HUES6 (cell line): Measurements from ENCODE around the gene SNCB.

ENCODE experiments used
- H3K27ac ChIP-seq: 2 replicates; pipeline ENCODE4 v1.7.0; 2013; ENCODE audit warnings: low read depth, mild to moderate bottlenecking, low read length, inconsistent platforms
- H3K27me3 ChIP-seq: 2 replicates; pipeline ENCODE4 v1.6.1; 2013; ENCODE audit warnings: low read length; ENCODE audit not compliant: control insufficient read depth, insufficient read depth
- H3K36me3 ChIP-seq: 2 replicates; pipeline ENCODE4 v1.6.1; 2013; ENCODE audit warnings: low read length; ENCODE audit not compliant: control insufficient read depth, insufficient read depth
- H3K4me1 ChIP-seq: 2 replicates; pipeline ENCODE4 v1.6.1; 2013; ENCODE audit warnings: low read length; ENCODE audit not compliant: control insufficient read depth, insufficient read depth
- H3K4me3 ChIP-seq: 2 replicates; pipeline ENCODE4 v1.5.1; 2013; ENCODE audit warnings: low read depth, low read length
- H3K9ac ChIP-seq: one replicate; pipeline ENCODE4 v1.6.1; 2013; ENCODE audit warnings: mild to moderate bottlenecking, low read length
- H3K9me3 ChIP-seq: 2 replicates; pipeline ENCODE4 v1.6.1; 2013; ENCODE audit warnings: low read depth, low read length; ENCODE audit not compliant: control insufficient read depth, insufficient read depth

Gene SNCB

GRCh38 chr5:176659860-176660461, 29.6 kb upstream of the SNCB start:
- Histone ChIP-seq H3K4me1 (peaks cover 12% of the 10 kb centered on the region), H3K27ac (no peak overlapping the region), H3K27me3 (no peaks in the 10 kb centered on the region), H3K9ac (no peak overlapping the region), H3K36me3 (0 out of 2 replicates have a peak, but pooled peaks cover 5% of the 10 kb centered on the region), H3K4me3 (no peak overlapping the region), H3K9me3 (no peaks in the 10 kb centered on the region)

- Histone ChIP-seq H3K4me3 (no peak overlapping the region), H3K9me3 (no peaks in the 10 kb centered on the region), H3K4me1 (peaks cover 10% of the 10 kb centered on the region), H3K36me3 (peaks cover 5% of the 10 kb centered on the region; the same call in 1 of the 2 replicates), H3K9ac (no peak overlapping the region), H3K27me3 (no peaks in the 10 kb centered on the region), H3K27ac (no peak overlapping the region)
Measured at GRCh38 chr5:176659512-176659839, 29.1 kb upstream of the SNCB start.

GRCh38 chr5:176658817-176659511, 28.6 kb upstream of the SNCB start:
- Histone ChIP-seq H3K36me3 (peaks cover 5% of the 10 kb centered on the region; the same call in 1 of the 2 replicates), H3K9ac (no peak overlapping the region), H3K27me3 (no peaks in the 10 kb centered on the region), H3K4me3 (no peak overlapping the region), H3K27ac (no peak overlapping the region), H3K4me1 (peaks cover 5% of the 10 kb centered on the region), H3K9me3 (no peaks in the 10 kb centered on the region)

GRCh38 chr5:176658007-176658599, 27.8 kb upstream of the SNCB start:
- Histone ChIP-seq H3K27me3 (no peaks in the 10 kb centered on the region), H3K4me3 (no peak overlapping the region), H3K9me3 (no peaks in the 10 kb centered on the region), H3K27ac (no peak overlapping the region), H3K36me3 (peaks cover 12% of the 10 kb centered on the region), H3K4me1 (peaks cover 2% of the 10 kb centered on the region; the same call in 1 of the 2 replicates), H3K9ac (no peak overlapping the region)

GRCh38 chr5:176656467-176656990, 26.2 kb upstream of the SNCB start:
- Histone ChIP-seq H3K9ac (no peak overlapping the region), H3K27me3 (no peaks in the 10 kb centered on the region), H3K9me3 (no peaks in the 10 kb centered on the region), H3K27ac (no peak overlapping the region), H3K4me1 (peaks cover 2% of the 10 kb centered on the region; the same call in 1 of the 2 replicates), H3K36me3 (peaks cover 12% of the 10 kb centered on the region), H3K4me3 (no peak overlapping the region)

- Histone ChIP-seq H3K4me1 (peaks cover 9% of the 10 kb centered on the region; the same call in 1 of the 2 replicates), H3K27me3 (no peaks in the 10 kb centered on the region), H3K9me3 (no peaks in the 10 kb centered on the region), H3K27ac (no peak overlapping the region), H3K9ac (no peak overlapping the region), H3K4me3 (no peak overlapping the region), H3K36me3 (peaks cover 12% of the 10 kb centered on the region)
Measured at GRCh38 chr5:176654856-176655255, 24.5 kb upstream of the SNCB start.

GRCh38 chr5:176653401-176654385, 23.4 kb upstream of the SNCB start:
- Histone ChIP-seq H3K9ac (no peak overlapping the region), H3K4me3 (no peak overlapping the region), H3K27me3 (no peaks in the 10 kb centered on the region), H3K36me3 (peaks cover 12% of the 10 kb centered on the region), H3K9me3 (no peaks in the 10 kb centered on the region), H3K4me1 (peaks cover 9% of the 10 kb centered on the region; the same call in 1 of the 2 replicates), H3K27ac (no peak overlapping the region)

- Histone ChIP-seq H3K27ac (no peak overlapping the region), H3K4me3 (no peak overlapping the region), H3K4me1 (peaks cover 16% of the 10 kb centered on the region), H3K9ac (no peak overlapping the region), H3K9me3 (no peaks in the 10 kb centered on the region), H3K36me3 (peaks cover 12% of the 10 kb centered on the region), H3K27me3 (no peaks in the 10 kb centered on the region)
Measured at GRCh38 chr5:176652136-176652535, 21.8 kb upstream of the SNCB start.

GRCh38 chr5:176651472-176651980, 21.2 kb upstream of the SNCB start:
- no peak overlapping the region for H3K9ac ChIP-seq
- no peak overlapping the region for H3K27ac ChIP-seq
- H3K4me1 ChIP-seq = peaks cover 20% of the 10 kb centered on the region
- peaks cover 12% of the 10 kb centered on the region for H3K36me3 ChIP-seq
- no peak overlapping the region for H3K4me3 ChIP-seq
- H3K27me3 ChIP-seq = no peaks in the 10 kb centered on the region
- no peaks in the 10 kb centered on the region for H3K9me3 ChIP-seq

- H3K27me3 ChIP-seq = no peaks in the 10 kb centered on the region
- peaks cover 23% of the 10 kb centered on the region for H3K4me1 ChIP-seq
- H3K9me3 ChIP-seq = no peaks in the 10 kb centered on the region
- no peak overlapping the region for H3K4me3 ChIP-seq
- H3K27ac ChIP-seq = no peak overlapping the region
- H3K9ac ChIP-seq = no peak overlapping the region
- peaks cover 11% of the 10 kb centered on the region for H3K36me3 ChIP-seq
Measured at GRCh38 chr5:176650354-176650884, 20.1 kb upstream of the SNCB start.
